Chondrocyte (in vitro differentiated cells): ENCODE results near the gene DPYD. TPM values are rescaled to one million over a fixed set of nuclear protein-coding genes. Genes with fewer than 3 reads are reported as not detected.

Experiments used
- DNase-seq: peaks from one replicate; pipeline ENCODE4 v3.0.0; 2021; ENCODE audit warnings: mixed read lengths, low spot score
- H3K27ac Mint-ChIP-seq: one replicate; pipeline ENCODE4 v1.8.0; 2021; ENCODE audit warnings: mild to moderate bottlenecking, moderate library complexity, mixed read lengths; ENCODE audit not compliant: unreplicated experiment
- H3K27me3 Mint-ChIP-seq: 2 replicates; pipeline ENCODE4 v1.8.0; 2021; ENCODE audit warnings: low read depth, mixed read lengths
- H3K36me3 Mint-ChIP-seq: 2 replicates; pipeline ENCODE4 v1.8.0; 2021; ENCODE audit warnings: low read depth, mixed read lengths
- H3K4me1 Mint-ChIP-seq: 2 replicates; pipeline ENCODE4 v1.8.0; 2021; ENCODE audit warnings: low read depth, mild to moderate bottlenecking, mixed read lengths
- H3K4me3 Mint-ChIP-seq: one replicate; pipeline ENCODE4 v1.8.0; 2021; ENCODE audit warnings: mild to moderate bottlenecking, moderate library complexity, mixed read lengths; ENCODE audit not compliant: unreplicated experiment
- H3K9me3 Mint-ChIP-seq: 2 replicates; pipeline ENCODE4 v1.8.0; 2021; ENCODE audit warnings: low read depth, mixed read lengths
- total RNA-seq: library from RNA; stranded (reverse); gene quantifications from 3 replicates; pipeline ENCODE4 v1.2.1, GENCODE V29; 2021
- TF ChIP-seq, protein P1 (sequence below): fragments of 200-600 bp; sonication (generic); IDR thresholded peaks from 2 replicates; pipeline ENCODE4 v1.5.0; 2021; ENCODE audit warnings: antibody characterized with exemption, mild to moderate bottlenecking, moderate library complexity

The DPYD gene
- total RNA-seq, 1 donor from 2014 or later, result 5.3 TPM

DNA sequence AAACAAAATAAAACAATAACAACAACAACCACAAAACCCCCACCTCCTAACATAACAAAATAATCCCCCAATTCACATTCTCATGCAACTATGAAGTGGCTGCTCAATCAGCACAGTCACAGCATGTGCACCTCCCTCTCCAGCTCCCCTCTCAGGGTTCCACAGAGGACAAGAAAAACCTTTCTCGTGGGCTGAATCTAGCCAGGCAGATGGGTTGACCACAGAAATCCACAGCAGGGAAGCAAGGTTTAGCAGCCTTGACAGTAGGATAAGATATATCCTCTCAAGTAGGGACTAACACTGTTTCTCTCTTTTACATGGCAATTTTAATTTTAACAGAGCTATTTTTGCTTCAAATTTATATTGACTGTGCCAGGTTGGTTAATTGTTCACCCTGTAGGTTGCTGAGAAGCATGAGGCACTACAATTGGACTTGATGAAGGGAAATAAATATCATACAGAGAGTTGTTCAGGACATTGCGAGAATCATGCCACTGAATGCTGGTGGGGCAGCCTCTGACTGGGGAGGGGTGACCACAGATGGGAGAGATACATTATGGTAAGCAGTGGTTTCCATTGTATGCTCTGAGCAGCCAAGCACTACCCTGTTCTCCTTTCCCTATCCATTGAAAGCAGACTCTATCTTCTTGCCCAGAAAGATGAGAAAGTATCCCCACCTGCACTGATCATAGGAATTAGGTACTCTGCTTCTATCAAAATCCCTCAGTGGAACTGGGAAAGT is 535.1 kb downstream of the DPYD start:
- Mint-ChIP-seq H3K27me3 (no peaks in the 10 kb centered on the region), H3K9me3 (peaks cover 5% of the 10 kb centered on the region), H3K36me3 (peaks cover 2% of the 10 kb centered on the region), H3K4me1 (peaks cover 14% of the 10 kb centered on the region), H3K27ac (no peak overlapping the region), H3K4me3 (no peak overlapping the region)
- DNase-seq, result no peak
- TF ChIP-seq, protein P1, sequence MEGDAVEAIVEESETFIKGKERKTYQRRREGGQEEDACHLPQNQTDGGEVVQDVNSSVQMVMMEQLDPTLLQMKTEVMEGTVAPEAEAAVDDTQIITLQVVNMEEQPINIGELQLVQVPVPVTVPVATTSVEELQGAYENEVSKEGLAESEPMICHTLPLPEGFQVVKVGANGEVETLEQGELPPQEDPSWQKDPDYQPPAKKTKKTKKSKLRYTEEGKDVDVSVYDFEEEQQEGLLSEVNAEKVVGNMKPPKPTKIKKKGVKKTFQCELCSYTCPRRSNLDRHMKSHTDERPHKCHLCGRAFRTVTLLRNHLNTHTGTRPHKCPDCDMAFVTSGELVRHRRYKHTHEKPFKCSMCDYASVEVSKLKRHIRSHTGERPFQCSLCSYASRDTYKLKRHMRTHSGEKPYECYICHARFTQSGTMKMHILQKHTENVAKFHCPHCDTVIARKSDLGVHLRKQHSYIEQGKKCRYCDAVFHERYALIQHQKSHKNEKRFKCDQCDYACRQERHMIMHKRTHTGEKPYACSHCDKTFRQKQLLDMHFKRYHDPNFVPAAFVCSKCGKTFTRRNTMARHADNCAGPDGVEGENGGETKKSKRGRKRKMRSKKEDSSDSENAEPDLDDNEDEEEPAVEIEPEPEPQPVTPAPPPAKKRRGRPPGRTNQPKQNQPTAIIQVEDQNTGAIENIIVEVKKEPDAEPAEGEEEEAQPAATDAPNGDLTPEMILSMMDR, result no peak

DNA sequence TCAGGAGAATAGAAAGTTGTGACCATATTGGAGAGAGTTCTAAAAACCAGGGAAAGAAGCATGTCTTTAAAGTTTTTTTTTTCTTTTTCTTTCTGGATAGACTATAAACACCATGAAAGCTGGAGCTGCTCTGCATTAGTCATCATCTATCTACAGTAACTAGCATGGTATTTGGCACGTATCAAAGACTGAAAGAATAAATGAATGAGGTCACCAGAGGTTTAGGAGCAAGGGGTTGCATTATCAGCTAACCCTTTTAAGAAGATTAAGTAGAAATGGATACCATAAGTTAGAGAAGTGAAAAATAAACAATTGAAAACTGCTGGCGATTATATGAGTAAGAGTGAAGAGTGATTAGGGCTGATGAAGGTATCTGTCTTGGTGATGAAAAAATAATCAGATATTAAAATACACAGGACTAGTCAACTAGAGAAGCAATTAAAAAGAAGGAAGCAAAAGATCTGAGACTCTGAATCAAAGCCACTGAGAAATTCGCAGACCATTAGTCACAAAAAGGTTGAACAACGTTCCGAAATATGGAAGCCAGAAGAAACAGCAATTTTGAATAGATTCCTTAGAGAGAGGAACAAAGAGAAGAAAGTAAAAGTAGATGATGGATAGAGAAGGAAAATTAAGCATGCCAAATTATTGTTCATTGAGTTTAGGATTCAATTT is 536.4 kb downstream of the DPYD start:
- H3K4me3 Mint-ChIP-seq, result no peak overlapping the region
- no peaks in the 10 kb centered on the region for H3K27me3 Mint-ChIP-seq
- H3K9me3 Mint-ChIP-seq, result peaks cover 5% of the 10 kb centered on the region
- DNase-seq, result no peak
- H3K36me3 Mint-ChIP-seq, result peaks cover 2% of the 10 kb centered on the region
- TF ChIP-seq, protein P1, result no peak
- H3K27ac Mint-ChIP-seq, result peak overlapping the region; percentile 13
- peaks cover 14% of the 10 kb centered on the region for H3K4me1 Mint-ChIP-seq

DNA sequence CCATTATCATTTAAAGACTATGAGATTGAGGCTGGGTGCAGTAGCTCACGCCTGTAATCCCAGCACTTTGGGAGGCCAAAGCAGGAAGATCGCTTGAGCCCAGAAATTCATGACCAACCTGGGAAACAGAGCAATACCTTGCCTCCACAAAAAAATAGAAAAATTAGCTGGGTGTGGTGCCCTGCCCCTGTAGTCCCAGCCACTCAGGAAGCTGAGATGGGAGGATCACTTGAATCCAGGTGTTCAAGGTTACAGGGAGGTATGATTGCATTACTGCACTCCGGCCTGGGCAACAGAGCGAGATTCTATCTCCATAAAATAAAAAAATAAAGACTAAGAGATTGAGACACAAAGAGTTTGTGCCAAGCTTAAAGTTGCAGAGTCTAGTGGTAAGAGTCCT is 537.0 kb downstream of the DPYD start:
- H3K9me3 Mint-ChIP-seq, result peaks cover 5% of the 10 kb centered on the region
- H3K27ac Mint-ChIP-seq, result no peak overlapping the region
- no peak for DNase-seq
- peaks cover 2% of the 10 kb centered on the region for H3K36me3 Mint-ChIP-seq
- TF ChIP-seq, protein P1, result no peak
- peaks cover 14% of the 10 kb centered on the region for H3K4me1 Mint-ChIP-seq
- no peaks in the 10 kb centered on the region for H3K27me3 Mint-ChIP-seq
- no peak overlapping the region for H3K4me3 Mint-ChIP-seq

DNA sequence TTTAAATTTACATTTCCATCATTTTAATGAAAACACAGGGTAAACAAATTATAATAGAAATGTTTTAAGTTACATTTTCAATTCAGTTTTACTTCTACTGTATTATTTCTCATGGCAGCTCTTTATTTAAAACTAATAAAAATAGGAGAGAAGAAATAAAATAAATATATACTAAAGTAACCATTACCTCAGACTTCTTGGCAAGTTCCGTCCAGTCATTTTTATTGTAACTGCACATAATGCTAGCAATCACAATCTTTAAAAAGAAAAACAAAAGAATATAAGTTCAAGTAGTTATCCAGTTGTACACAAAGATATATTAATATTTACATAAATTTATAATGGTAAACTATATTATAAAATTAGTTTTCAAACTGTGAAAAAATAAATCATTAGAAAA is 538.6 kb downstream of the DPYD start:
- Mint-ChIP-seq H3K36me3 (no peaks in the 10 kb centered on the region), H3K27me3 (no peaks in the 10 kb centered on the region), H3K4me1 (peaks cover 19% of the 10 kb centered on the region), H3K4me3 (no peak overlapping the region), H3K9me3 (peaks cover 5% of the 10 kb centered on the region), H3K27ac (no peak overlapping the region)
- TF ChIP-seq, protein P1, result no peak
- no peak for DNase-seq

DNA sequence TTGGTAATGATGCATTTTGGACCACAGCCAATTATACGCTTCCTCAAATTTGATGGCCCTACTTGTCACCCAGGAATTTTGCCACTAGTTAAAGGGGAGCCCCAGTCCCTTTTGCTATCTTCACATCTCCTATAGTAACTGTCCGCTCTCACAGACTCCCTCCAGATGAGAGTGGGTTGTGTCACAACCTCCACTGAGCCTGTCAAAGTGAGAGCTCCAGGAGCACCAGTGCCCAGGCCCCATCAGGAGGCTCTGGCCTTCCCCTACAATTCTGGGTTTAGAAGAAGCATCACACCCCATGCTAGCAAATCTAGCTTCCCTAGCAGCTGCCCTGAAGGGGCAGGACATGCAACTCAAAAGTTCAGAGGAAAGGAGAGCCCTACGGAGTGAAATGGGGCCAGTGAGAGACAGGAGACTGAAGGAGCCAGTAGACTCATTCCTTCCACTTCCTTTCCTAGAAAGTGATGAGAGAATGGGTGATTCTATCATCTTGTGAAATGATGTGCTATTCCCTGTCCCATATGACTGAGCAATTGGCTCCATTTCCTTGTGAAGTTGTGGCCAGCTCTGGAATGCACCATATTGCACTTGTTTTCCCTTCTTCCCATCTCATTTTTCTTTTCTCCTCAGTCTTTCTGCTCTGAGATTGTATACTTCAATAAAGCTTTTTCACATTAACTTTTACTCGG is 541.3 kb downstream of the DPYD start:
- Mint-ChIP-seq H3K36me3 (no peaks in the 10 kb centered on the region), H3K4me3 (no peak overlapping the region), H3K27ac (peak overlapping the region; percentile 57), H3K4me1 (peaks cover 16% of the 10 kb centered on the region), H3K9me3 (peaks cover 3% of the 10 kb centered on the region), H3K27me3 (no peaks in the 10 kb centered on the region)
- peak; percentile 32 for DNase-seq
- TF ChIP-seq, protein P1, result no peak
